HCT116 (cell line): ENCODE measurements around the gene VANGL2. TPM values are rescaled to one million over a fixed set of nuclear protein-coding genes. Genes with fewer than 3 reads are reported as not detected.

ENCODE experiments used
- ATAC-seq: fragments of 200-7000 bp; cut with Tn5 transposase; 2 replicates; pipeline ENCODE4 v1.9.1; 2020; ENCODE audit warnings: mild to moderate bottlenecking, moderate library complexity
- BruUV-seq: library from RNA; stranded (reverse); fragments of 400-500 nt; replicated peaks from 2 replicates; lab custom pipeline; 2021; lab: Mats Ljungman, UMichigan
- CTCF ChIA-PET: fragments of 300-600 bp; sonication (Branson Sonifier 250); formaldehyde crosslinking; loops from one replicate; lab custom pipeline; 2021; ENCODE audit warnings: antibody characterized with exemption; lab: Charles Lee
- POLR2A ChIA-PET: fragments of 300-600, 350-600 bp; sonication (Branson Sonifier 250); formaldehyde crosslinking; loops from one replicate; lab custom pipeline; 2021; ENCODE audit warnings: antibody characterized with exemption; lab: Charles Lee
- RAD21 ChIA-PET, 2 experiments: fragments of 300-600 bp; sonication (Branson Sonifier 250); formaldehyde crosslinking; loops; one replicate each; lab custom pipeline; 2023; ENCODE audit warnings: low total read pairs in 2 of 2; ENCODE audit not compliant: uncharacterized antibody in 2 of 2, unreplicated experiment in 2 of 2, low non-redundant PET in 1 of 2; lab: Charles Lee
- DNase-seq: peaks from one replicate; pipeline ENCODE4 v3.0.0-alpha.2; 2010; ENCODE audit warnings: low read depth, low spot score
- H2AFZ ChIP-seq: fragments of 200-600 bp; shearing (Covaris generic), sonication (generic); 2 replicates; pipeline ENCODE4 v1.6.1; 2017; ENCODE audit warnings: low read depth, mixed run types, mixed read lengths, antibody characterized with exemption, low read length; ENCODE audit not compliant: poor library complexity, severe bottlenecking
- H3K27ac ChIP-seq: 2 replicates; pipeline ENCODE4 v1.5.1; 2012; ENCODE audit warnings: low read depth, low read length
- H3K27me3 ChIP-seq: fragments of 200-600 bp; sonication (generic); 2 replicates; pipeline ENCODE4 v1.6.1; 2016; ENCODE audit warnings: mixed run types, low read length, mixed read lengths; ENCODE audit not compliant: insufficient read depth
- H3K36me3 ChIP-seq, 2 experiments: fragments of 200-500 bp in 1 of 2; fragments of 200-600 bp in 1 of 2; sonication (Bioruptor generic) in 1 of 2; sonication (generic) in 1 of 2; 2 replicates each; pipeline versions ENCODE4 v1.5.1 to v1.6.1; 2014 to 2016; ENCODE audit warnings: low read length in 2 of 2, inconsistent platforms in 1 of 2, mixed read lengths in 1 of 2, mixed run types in 1 of 2; ENCODE audit not compliant: insufficient read depth in 2 of 2, control insufficient read depth in 1 of 2
- H3K4me1 ChIP-seq, 2 experiments: fragments of 200-600 bp in 1 of 2; sonication (generic) in 1 of 2; 2 replicates each; pipeline versions ENCODE4 v1.5.1 to v1.6.1; 2012 to 2017; ENCODE audit warnings: low read length in 2 of 2, inconsistent platforms in 1 of 2, mild to moderate bottlenecking in 1 of 2, mixed read lengths in 1 of 2, mixed run types in 1 of 2, moderate library complexity in 1 of 2; ENCODE audit not compliant: insufficient read depth in 2 of 2, control insufficient read depth in 1 of 2
- H3K4me2 ChIP-seq: fragments of 200-600 bp; sonication (generic); 2 replicates; pipeline ENCODE4 v1.6.1; 2017; ENCODE audit warnings: mixed run types, low read length, mixed read lengths
- H3K4me3 ChIP-seq, 2 experiments: fragments of 200-600 bp in 1 of 2; sonication (generic) in 1 of 2; replicated peaks in 1 of 2; 2 replicates each; pipeline ENCODE4 v1.5.1; 2011 to 2016; ENCODE audit warnings: low read length in 2 of 2, control low read depth in 1 of 2, low read depth in 1 of 2, mild to moderate bottlenecking in 1 of 2, mixed read lengths in 1 of 2, mixed run types in 1 of 2
- H3K79me2 ChIP-seq: fragments of 200-600 bp; sonication (generic); 2 replicates; pipeline ENCODE4 v1.6.1; 2017; ENCODE audit warnings: mild to moderate bottlenecking, mixed run types, low read length, moderate library complexity, mixed read lengths; ENCODE audit not compliant: insufficient read depth
- H3K9ac ChIP-seq: fragments of 200-600 bp; sonication (generic); 2 replicates; pipeline ENCODE4 v1.6.1; 2016; ENCODE audit warnings: low read length, mixed read lengths
- H3K9me2 ChIP-seq: fragments of 200-600 bp; sonication (generic), shearing (Covaris generic); 2 replicates; pipeline ENCODE4 v1.6.1; 2017; ENCODE audit warnings: mixed run types, mild to moderate bottlenecking, moderate library complexity; ENCODE audit not compliant: insufficient read depth
- H3K9me3 ChIP-seq, 2 experiments: fragments of 200-500 bp in 1 of 2; fragments of 200-600 bp in 1 of 2; sonication (Bioruptor generic) in 1 of 2; sonication (generic) in 1 of 2; 2 replicates each; pipeline ENCODE4 v1.6.1; 2014 to 2017; ENCODE audit warnings: low read length in 2 of 2, mixed read lengths in 2 of 2, inconsistent platforms in 1 of 2, low read depth in 1 of 2, mild to moderate bottlenecking in 1 of 2, mixed run types in 1 of 2, moderate library complexity in 1 of 2; ENCODE audit not compliant: control insufficient read depth in 1 of 2, insufficient read depth in 1 of 2
- H4K20me1 ChIP-seq: fragments of 200-600 bp; sonication (generic), shearing (Covaris generic); 2 replicates; pipeline ENCODE4 v1.6.1; 2017; ENCODE audit warnings: mixed run types, mild to moderate bottlenecking, moderate library complexity; ENCODE audit not compliant: insufficient read depth
- EGR1 ChIP-seq: IDR thresholded peaks from 2 replicates; pipeline ENCODE4 v1.6.1; 2012; ENCODE audit warnings: low read depth
- ELF1 ChIP-seq: IDR thresholded peaks from 2 replicates; pipeline ENCODE4 v1.6.1; 2012; ENCODE audit warnings: low read depth, borderline replicate concordance
- EZH2 ChIP-seq: fragments of 200-600 bp; sonication (generic); IDR thresholded peaks from 2 replicates; pipeline ENCODE4 v1.6.1; 2017; ENCODE audit warnings: antibody characterized with exemption, mixed run types
- FOSL1 ChIP-seq: IDR thresholded peaks from 2 replicates; pipeline ENCODE4 v1.6.1; 2012; ENCODE audit warnings: low read depth
- POLR2A ChIP-seq: IDR thresholded peaks from 2 replicates; pipeline ENCODE4 v1.7.0; 2011; ENCODE audit warnings: borderline replicate concordance; ENCODE audit not compliant: insufficient read depth, insufficient read length; ENCODE audit errors: extremely low read depth
- SIN3A ChIP-seq: IDR thresholded peaks from 2 replicates; pipeline ENCODE4 v1.6.1; 2012; ENCODE audit warnings: low read depth
- SP1 ChIP-seq: IDR thresholded peaks from 2 replicates; pipeline ENCODE4 v1.6.1; 2012; ENCODE audit warnings: low read depth
- TCF7L2 ChIP-seq: IDR thresholded peaks from 2 replicates; pipeline ENCODE4 v1.7.0; 2011; ENCODE audit warnings: borderline replicate concordance, inconsistent platforms; ENCODE audit not compliant: insufficient read depth, insufficient read length; ENCODE audit errors: extremely low read depth
- YY1 ChIP-seq: IDR thresholded peaks from 2 replicates; pipeline ENCODE4 v1.6.1; 2011; ENCODE audit warnings: low read length, low read depth, moderate library complexity, mild to moderate bottlenecking; ENCODE audit not compliant: insufficient replicate concordance; ENCODE audit errors: extremely low read depth
- ZNF274 ChIP-seq: fragments of 200-500 bp; sonication (Bioruptor generic); IDR thresholded peaks from 2 replicates; pipeline ENCODE4 v1.6.1; 2014; ENCODE audit warnings: mild to moderate bottlenecking, low read depth, low read length, inconsistent platforms
- intact Hi-C: fragments of 100-400 bp; cut with micrococcal nuclease; formaldehyde crosslinking; loops from 2 replicates; pipeline ENCODE4 v1.10.0; 2022
- total RNA-seq: library from RNA; stranded (reverse); gene quantifications from one replicate; pipeline ENCODE4 v1.2.1, GENCODE V29; 2021; ENCODE audit not compliant: unreplicated experiment
- TF ChIP-seq, protein P1 (sequence below): IDR thresholded peaks from 2 replicates; pipeline ENCODE4 v1.6.1; 2012
- TF ChIP-seq, protein P2 (sequence below): IDR thresholded peaks from 2 replicates; pipeline ENCODE4 v1.6.1; 2012
- TF ChIP-seq, protein P3 (sequence below), 3 experiments: fragments of 200-600 bp in 1 of 3; sonication (generic) in 1 of 3; IDR thresholded peaks in 2 of 3; conservative IDR thresholded peaks in 1 of 3; 2 replicates each; pipeline ENCODE4 v1.5.1; 2012 to 2017; ENCODE audit warnings: low read depth in 2 of 3, low read length in 2 of 3, antibody characterized with exemption in 1 of 3, borderline replicate concordance in 1 of 3, control low read depth in 1 of 3, mild to moderate bottlenecking in 1 of 3, mixed read lengths in 1 of 3, mixed run types in 1 of 3, moderate library complexity in 1 of 3; ENCODE audit not compliant: insufficient read depth in 1 of 3
- TF ChIP-seq, protein P4 (sequence below): IDR thresholded peaks from 2 replicates; pipeline ENCODE4 v1.6.1; 2012; ENCODE audit warnings: low read depth

Gene VANGL2
- total RNA-seq, 1 experiment from 2014 or later, result 1.1 TPM

- intact Hi-C loops, result loop anchor here (1.0 to 2.0 kb wide), 4 partner anchors 39 to 314 kb away; no protein-coding TSS in a partner anchor
- CTCF ChIA-PET, result interaction anchor here (0.7 to 2.8 kb wide), 13 partner anchors 8 to 314 kb away, joined by 3 to 21 read pairs (median 6); no protein-coding TSS in a partner anchor
- Histone ChIP-seq H3K4me1 (no peaks in the 10 kb centered on the region), H3K27me3 (no peaks in the 10 kb centered on the region), H4K20me1 (no peaks in the 10 kb centered on the region), H3K4me3 (no peak overlapping the region), H3K4me2 (no peak overlapping the region), H3K79me2 (no peaks in the 10 kb centered on the region), H3K9me2 (no peaks in the 10 kb centered on the region), H2AFZ (no peak overlapping the region), H3K9ac (no peak overlapping the region), H3K36me3 (no peaks in the 10 kb centered on the region), H3K9me3 (no peaks in the 10 kb centered on the region), H3K27ac (no peak overlapping the region)
- ATAC-seq, result no peak; the same call in 1 of the 2 replicates
- TF ChIP-seq POLR2A, result no peak
- no peak for TF ChIP-seq ZNF274
- no peak for TF ChIP-seq EZH2
- TF ChIP-seq YY1, result no peak
- TF ChIP-seq, protein P1, sequence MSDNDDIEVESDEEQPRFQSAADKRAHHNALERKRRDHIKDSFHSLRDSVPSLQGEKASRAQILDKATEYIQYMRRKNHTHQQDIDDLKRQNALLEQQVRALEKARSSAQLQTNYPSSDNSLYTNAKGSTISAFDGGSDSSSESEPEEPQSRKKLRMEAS, result no peak
- no peak for TF ChIP-seq TCF7L2
- no peak for TF ChIP-seq SIN3A
- TF ChIP-seq, protein P2, sequence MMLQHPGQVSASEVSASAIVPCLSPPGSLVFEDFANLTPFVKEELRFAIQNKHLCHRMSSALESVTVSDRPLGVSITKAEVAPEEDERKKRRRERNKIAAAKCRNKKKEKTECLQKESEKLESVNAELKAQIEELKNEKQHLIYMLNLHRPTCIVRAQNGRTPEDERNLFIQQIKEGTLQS, result no peak
- no peak for TF ChIP-seq FOSL1
- TF ChIP-seq EGR1, result no peak
- no peak for TF ChIP-seq SP1
- TF ChIP-seq, protein P3, sequence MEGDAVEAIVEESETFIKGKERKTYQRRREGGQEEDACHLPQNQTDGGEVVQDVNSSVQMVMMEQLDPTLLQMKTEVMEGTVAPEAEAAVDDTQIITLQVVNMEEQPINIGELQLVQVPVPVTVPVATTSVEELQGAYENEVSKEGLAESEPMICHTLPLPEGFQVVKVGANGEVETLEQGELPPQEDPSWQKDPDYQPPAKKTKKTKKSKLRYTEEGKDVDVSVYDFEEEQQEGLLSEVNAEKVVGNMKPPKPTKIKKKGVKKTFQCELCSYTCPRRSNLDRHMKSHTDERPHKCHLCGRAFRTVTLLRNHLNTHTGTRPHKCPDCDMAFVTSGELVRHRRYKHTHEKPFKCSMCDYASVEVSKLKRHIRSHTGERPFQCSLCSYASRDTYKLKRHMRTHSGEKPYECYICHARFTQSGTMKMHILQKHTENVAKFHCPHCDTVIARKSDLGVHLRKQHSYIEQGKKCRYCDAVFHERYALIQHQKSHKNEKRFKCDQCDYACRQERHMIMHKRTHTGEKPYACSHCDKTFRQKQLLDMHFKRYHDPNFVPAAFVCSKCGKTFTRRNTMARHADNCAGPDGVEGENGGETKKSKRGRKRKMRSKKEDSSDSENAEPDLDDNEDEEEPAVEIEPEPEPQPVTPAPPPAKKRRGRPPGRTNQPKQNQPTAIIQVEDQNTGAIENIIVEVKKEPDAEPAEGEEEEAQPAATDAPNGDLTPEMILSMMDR (IDR thresholded peaks at IDR 0.05 in 2 of 3, conservative IDR thresholded peaks at IDR 0.05 in 1 of 3; ENCODE audit: borderline replicate concordance in 1 of 3, insufficient read depth in 1 of 3, low read depth in 2 of 3, low read length in 2 of 3), result no peak
- TF ChIP-seq, protein P4, sequence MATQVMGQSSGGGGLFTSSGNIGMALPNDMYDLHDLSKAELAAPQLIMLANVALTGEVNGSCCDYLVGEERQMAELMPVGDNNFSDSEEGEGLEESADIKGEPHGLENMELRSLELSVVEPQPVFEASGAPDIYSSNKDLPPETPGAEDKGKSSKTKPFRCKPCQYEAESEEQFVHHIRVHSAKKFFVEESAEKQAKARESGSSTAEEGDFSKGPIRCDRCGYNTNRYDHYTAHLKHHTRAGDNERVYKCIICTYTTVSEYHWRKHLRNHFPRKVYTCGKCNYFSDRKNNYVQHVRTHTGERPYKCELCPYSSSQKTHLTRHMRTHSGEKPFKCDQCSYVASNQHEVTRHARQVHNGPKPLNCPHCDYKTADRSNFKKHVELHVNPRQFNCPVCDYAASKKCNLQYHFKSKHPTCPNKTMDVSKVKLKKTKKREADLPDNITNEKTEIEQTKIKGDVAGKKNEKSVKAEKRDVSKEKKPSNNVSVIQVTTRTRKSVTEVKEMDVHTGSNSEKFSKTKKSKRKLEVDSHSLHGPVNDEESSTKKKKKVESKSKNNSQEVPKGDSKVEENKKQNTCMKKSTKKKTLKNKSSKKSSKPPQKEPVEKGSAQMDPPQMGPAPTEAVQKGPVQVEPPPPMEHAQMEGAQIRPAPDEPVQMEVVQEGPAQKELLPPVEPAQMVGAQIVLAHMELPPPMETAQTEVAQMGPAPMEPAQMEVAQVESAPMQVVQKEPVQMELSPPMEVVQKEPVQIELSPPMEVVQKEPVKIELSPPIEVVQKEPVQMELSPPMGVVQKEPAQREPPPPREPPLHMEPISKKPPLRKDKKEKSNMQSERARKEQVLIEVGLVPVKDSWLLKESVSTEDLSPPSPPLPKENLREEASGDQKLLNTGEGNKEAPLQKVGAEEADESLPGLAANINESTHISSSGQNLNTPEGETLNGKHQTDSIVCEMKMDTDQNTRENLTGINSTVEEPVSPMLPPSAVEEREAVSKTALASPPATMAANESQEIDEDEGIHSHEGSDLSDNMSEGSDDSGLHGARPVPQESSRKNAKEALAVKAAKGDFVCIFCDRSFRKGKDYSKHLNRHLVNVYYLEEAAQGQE, result no peak
- TF ChIP-seq ELF1, result no peak
- POLR2A ChIA-PET, result no interaction called here
- no peak for DNase-seq
- no TSS peak for BruUV-seq
- RAD21 ChIA-PET, result interaction anchor here (1.0 to 1.2 kb wide), 3 partner anchors 39 to 62 kb away, joined by 3 to 4 read pairs (median 4); no protein-coding TSS in a partner anchor
Measured at GRCh38 chr1:160415696-160416290, 15.4 kb downstream of the VANGL2 start.
